B cell (primary cell): ENCODE results near the gene MPEG1. TPM values are rescaled to one million over a fixed set of nuclear protein-coding genes. Genes with fewer than 3 reads are reported as not detected.

Source experiments
- ATAC-seq: fragments of 200-7000 bp; cut with Tn5 transposase; one replicate; pipeline ENCODE4 v1.10.0; 2021; ENCODE audit warnings: low read depth, mild to moderate bottlenecking, moderate number of reproducible peaks, moderate library complexity
- CTCF ChIA-PET: fragments of 350-600 bp; sonication (Branson Sonifier 250); formaldehyde crosslinking; loops from one replicate; lab custom pipeline; 2021; ENCODE audit warnings: antibody characterized with exemption, inconsistent platforms; lab: Charles Lee
- POLR2A ChIA-PET: fragments of 350-600 bp; sonication (Branson Sonifier 250); formaldehyde crosslinking; loops from one replicate; lab custom pipeline; 2021; ENCODE audit warnings: antibody characterized with exemption; lab: Charles Lee
- DNase-seq: peaks from one replicate; pipeline ENCODE4 v3.0.0; 2013
- H2AFZ ChIP-seq: 2 replicates; pipeline ENCODE4 v1.6.1; 2012; ENCODE audit warnings: mild to moderate bottlenecking, low read depth, low read length; ENCODE audit not compliant: insufficient read depth, poor library complexity, severe bottlenecking
- H3K27ac ChIP-seq, 2 donors: 1 replicate in 1 of 2; 2 replicates in 1 of 2; pipeline ENCODE4 v1.5.1; 2012 to 2013; ENCODE audit warnings: low read length in 2 of 2, mild to moderate bottlenecking in 2 of 2, moderate library complexity in 1 of 2
- H3K27me3 ChIP-seq, 4 experiments: fragments of 200-600 bp in 1 of 4; sonication (generic) in 1 of 4; replicated peaks in 1 of 4; 1 replicate in 2 of 4; 2 replicates in 2 of 4; pipeline versions ENCODE4 v1.6.1 to v1.7.0; 2013 to 2016; ENCODE audit warnings: low read length in 3 of 4, mild to moderate bottlenecking in 2 of 4, mixed read lengths in 1 of 4, moderate library complexity in 1 of 4; ENCODE audit not compliant: insufficient read depth in 4 of 4, control insufficient read depth in 3 of 4; ENCODE audit errors: control extremely low read depth in 1 of 4
- H3K36me3 ChIP-seq, 2 experiments: replicated peaks in 1 of 2; 1 replicate in 1 of 2; 2 replicates in 1 of 2; pipeline versions ENCODE4 v1.6.1 to v1.7.1; 2013; ENCODE audit warnings: low read length in 1 of 2; ENCODE audit not compliant: insufficient read depth in 2 of 2, control insufficient read depth in 1 of 2; ENCODE audit errors: control extremely low read depth in 1 of 2, extremely low read depth in 1 of 2
- H3K4me1 ChIP-seq, 2 donors: fragments of 200-600 bp in 1 of 2; sonication (generic) in 1 of 2; 1 replicate in 1 of 2; 2 replicates in 1 of 2; pipeline versions ENCODE4 v1.5.1 to v1.6.1; 2013 to 2017; ENCODE audit warnings: low read length in 2 of 2; ENCODE audit not compliant: control insufficient read depth in 2 of 2, insufficient read depth in 2 of 2
- H3K4me2 ChIP-seq: replicated peaks from 2 replicates; pipeline ENCODE3; 2012; ENCODE audit warnings: mild to moderate bottlenecking, low read depth, low read length; ENCODE audit not compliant: poor library complexity, severe bottlenecking
- H3K4me3 ChIP-seq, 5 experiments: fragments of 200-600 bp in 1 of 5; sonication (generic) in 1 of 5; 1 replicate in 3 of 5; 2 replicates in 2 of 5; pipeline versions ENCODE4 v1.5.1 to v1.7.0; 2011 to 2016; ENCODE audit warnings: low read length in 4 of 5, mild to moderate bottlenecking in 4 of 5, low read depth in 2 of 5, control low read depth in 1 of 5, moderate library complexity in 1 of 5; ENCODE audit not compliant: insufficient read depth in 1 of 5; ENCODE audit errors: control extremely low read depth in 1 of 5, extremely low read depth in 1 of 5
- H3K79me2 ChIP-seq: fragments of 200-600 bp; sonication (generic); one replicate; pipeline ENCODE4 v1.6.0; 2016; ENCODE audit warnings: low read length; ENCODE audit not compliant: control insufficient read depth, insufficient read depth
- H3K9ac ChIP-seq: fragments of 200-600 bp; sonication (generic); 2 replicates; pipeline ENCODE4 v1.6.1; 2017; ENCODE audit warnings: mild to moderate bottlenecking, low read length, moderate library complexity
- H3K9me3 ChIP-seq, 3 donors: one replicate each; pipeline versions ENCODE4 v1.6.1 to v1.7.1; 2013; ENCODE audit warnings: low read length in 2 of 3; ENCODE audit not compliant: control insufficient read depth in 2 of 3, insufficient read depth in 1 of 3; ENCODE audit errors: control extremely low read depth in 1 of 3
- H4K20me1 ChIP-seq: 2 replicates; pipeline ENCODE4 v1.6.0; 2012; ENCODE audit warnings: mild to moderate bottlenecking, low read length; ENCODE audit not compliant: insufficient read depth, control insufficient read depth, poor library complexity, severe bottlenecking
- H3K27ac Mint-ChIP-seq: one replicate; pipeline ENCODE4 v1.8.0; 2021; ENCODE audit warnings: mixed read lengths
- H3K27me3 Mint-ChIP-seq: one replicate; pipeline ENCODE4 v1.8.0; 2021; ENCODE audit warnings: mixed read lengths
- H3K4me1 Mint-ChIP-seq: one replicate; pipeline ENCODE4 v1.8.0; 2021; ENCODE audit warnings: mixed read lengths
- H3K4me3 Mint-ChIP-seq: one replicate; pipeline ENCODE4 v1.8.0; 2021; ENCODE audit warnings: mixed read lengths
- H3K9me3 Mint-ChIP-seq: one replicate; pipeline ENCODE4 v1.8.0; 2022; ENCODE audit warnings: mixed read lengths; ENCODE audit not compliant: insufficient read depth
- CTCF ChIP-seq: fragments of 200-600 bp; IDR thresholded peaks from one replicate; pipeline ENCODE4 v1.8.0; 2022; ENCODE audit warnings: antibody characterized with exemption, mild to moderate bottlenecking
- EZH2 ChIP-seq: IDR thresholded peaks from 2 replicates; pipeline ENCODE4 v1.6.1; 2012; ENCODE audit warnings: borderline replicate concordance, low read depth, mild to moderate bottlenecking, moderate library complexity, low read length; ENCODE audit not compliant: insufficient read depth, poor library complexity, severe bottlenecking
- WGBS: methylation state at CpG from one replicate; pipeline ENCODE4 v1.1.5; 2013; ENCODE audit warnings: missing lambda C conversion rate; ENCODE audit not compliant: insufficient coverage; 5-methylcytosine and 5-hydroxymethylcytosine counted together
- intact Hi-C: fragments of 100-400 bp; cut with micrococcal nuclease; formaldehyde crosslinking; loops from one replicate; pipeline ENCODE4 v1.10.0; 2022
- polyA plus RNA-seq: library from polyadenylated mRNA; depleted of rRNA; stranded (reverse); fragments of >200 nt; gene quantifications from 2 replicates; pipeline ENCODE4 v1.2.3, GENCODE V29; 2012
- total RNA-seq, 2 donors: library from RNA; stranded (reverse); fragments of 120-200 nt in 1 of 2; gene quantifications; 1 replicate in 1 of 2; 2 replicates in 1 of 2; pipeline versions ENCODE4 v1.2.3 to v1.2.4, GENCODE V29; 2013 to 2022

The MPEG1 gene
- total and polyA plus RNA-seq, 2 donors (not counting 1 experiment from before 2014, with no cell fraction given) = 27.7 to 151 TPM

- Histone ChIP-seq H3K4me3 (no peak overlapping the region), H2AFZ (no peak overlapping the region), H3K27me3 (no peaks in the 10 kb centered on the region), H3K27ac (no peak overlapping the region), H3K9me3 (peaks cover 0 to 1% (median 0%) of the 10 kb centered on the region in 3 donors), H4K20me1 (no peaks in the 10 kb centered on the region), H3K9ac (no peak overlapping the region), H3K4me1 (peaks cover 0 to 4% of the 10 kb centered on the region in 2 donors), H3K4me2 (no peak overlapping the region), H3K79me2 (no peaks in the 10 kb centered on the region), H3K36me3 (no peaks in the 10 kb centered on the region)
- H3K27ac Mint-ChIP-seq = no peak overlapping the region
- no peak for ATAC-seq
- no peaks in the 10 kb centered on the region for H3K27me3 Mint-ChIP-seq
- no peak for DNase-seq
- ChIA-PET POLR2A (no interaction called here), CTCF (interaction anchor here (0.7 to 1.0 kb wide), 2 partner anchors 28 to 238 kb away, joined by 3 read pairs; no protein-coding TSS in a partner anchor)
- intact Hi-C loops = no loop called here
- H3K4me1 Mint-ChIP-seq = peaks cover 11% of the 10 kb centered on the region
- H3K9me3 Mint-ChIP-seq = no peaks in the 10 kb centered on the region
- TF ChIP-seq EZH2 (no peak), CTCF (no peak)
- 60% methylated on average over 1 of the region's 2 CpGs for WGBS
- no peak overlapping the region for H3K4me3 Mint-ChIP-seq
Measured at GRCh38 chr11:59247531-59248227, 35.0 kb upstream of the MPEG1 start.

GRCh38 chr11:59243633-59244032 is 30.9 kb upstream of the MPEG1 start:
- H3K4me1 ChIP-seq = peaks cover 0 to 4% of the 10 kb centered on the region in 2 donors
- intact Hi-C loops = no loop called here
- ATAC-seq = no peak

More at GRCh38 chr11:59243633-59244032, 30.9 kb upstream of the MPEG1 start:
- TF ChIP-seq EZH2 (no peak), CTCF (no peak)
- Mint-ChIP-seq H3K9me3 (peaks cover 8% of the 10 kb centered on the region), H3K27me3 (no peaks in the 10 kb centered on the region), H3K4me1 (peaks cover 11% of the 10 kb centered on the region), H3K27ac (no peak overlapping the region), H3K4me3 (no peak overlapping the region)
- no peak for DNase-seq
- POLR2A ChIA-PET = no interaction called here
- H3K4me2 ChIP-seq = no peak overlapping the region
- H3K27ac ChIP-seq = no peak overlapping the region
- H3K79me2 ChIP-seq = no peaks in the 10 kb centered on the region
- no peaks in the 10 kb centered on the region for H3K27me3 ChIP-seq
- CTCF ChIA-PET = interaction anchor here (1.5 kb wide), 1 partner anchor 10 kb away, joined by 3 read pairs; no protein-coding TSS in a partner anchor
- H2AFZ ChIP-seq = no peak overlapping the region
- H3K36me3 ChIP-seq = no peaks in the 10 kb centered on the region
- no peak overlapping the region for H3K9ac ChIP-seq
- H4K20me1 ChIP-seq = no peaks in the 10 kb centered on the region
- WGBS = no CpG with 5 or more reads among the region's 1 CpG
- peaks cover 0 to 6% (median 0%) of the 10 kb centered on the region in 3 donors for H3K9me3 ChIP-seq
- no peak overlapping the region for H3K4me3 ChIP-seq
